PC-9 (cell line): ENCODE data around the gene IKZF5. TPM values are rescaled to one million over a fixed set of nuclear protein-coding genes. Genes with fewer than 3 reads are reported as not detected.
A peak's percentile ranks its signal among the peaks of the same experiment; 100 is the strongest.

Experiments
- BruUV-seq: library from RNA; stranded (reverse); fragments of 400-500 nt; replicated peaks from 2 replicates; lab custom pipeline; 2021; lab: Mats Ljungman, UMichigan
- CTCF ChIA-PET: fragments of 300-600 bp; sonication (Branson Sonifier 250); formaldehyde crosslinking; loops from one replicate; lab custom pipeline; 2022; ENCODE audit warnings: antibody characterized with exemption; lab: Charles Lee
- POLR2A ChIA-PET: fragments of 300-600 bp; sonication (Branson Sonifier 250); formaldehyde crosslinking; loops from one replicate; lab custom pipeline; 2022; ENCODE audit warnings: antibody characterized with exemption; ENCODE audit not compliant: unreplicated experiment; lab: Charles Lee
- DNase-seq, 2 experiments: peaks; one replicate each; pipeline versions ENCODE4 v3.0.0 to v3.0.0-alpha.2; 2015 to 2022; ENCODE audit warnings: mixed read lengths in 1 of 2
- H2AFZ ChIP-seq: fragments of 200-600 bp; sonication (generic); 2 replicates; pipeline ENCODE4 v1.8.1; 2017; ENCODE audit warnings: antibody characterized with exemption
- H3F3A ChIP-seq: fragments of 200-600 bp; sonication (generic); 2 replicates; pipeline ENCODE4 v1.8.1; 2017; ENCODE audit warnings: antibody characterized with exemption, mild to moderate bottlenecking, low read depth; ENCODE audit not compliant: insufficient read depth
- H3K27ac ChIP-seq: fragments of 200-600 bp; sonication (generic); 2 replicates; pipeline ENCODE4 v1.6.1; 2016; ENCODE audit warnings: mixed run types
- H3K27me3 ChIP-seq: fragments of 200-600 bp; sonication (generic); 2 replicates; pipeline ENCODE4 v1.6.1; 2016; ENCODE audit warnings: low read depth, mixed run types; ENCODE audit not compliant: insufficient read depth
- H3K36me3 ChIP-seq: fragments of 200-600 bp; sonication (generic); 2 replicates; pipeline ENCODE4 v1.6.1; 2016; ENCODE audit warnings: low read depth, mixed run types
- H3K4me1 ChIP-seq: fragments of 200-600 bp; sonication (generic); replicated peaks from 2 replicates; pipeline ENCODE4 v1.6.1; 2016; ENCODE audit warnings: mixed run types; ENCODE audit not compliant: insufficient read depth
- H3K4me2 ChIP-seq: fragments of 200-600 bp; sonication (generic); 2 replicates; pipeline ENCODE4 v1.6.1; 2017; ENCODE audit warnings: mixed run types
- H3K4me3 ChIP-seq: fragments of 200-600 bp; sonication (generic); 2 replicates; pipeline ENCODE4 v1.6.1; 2016; ENCODE audit warnings: mixed run types
- H3K79me2 ChIP-seq: fragments of 200-600 bp; sonication (generic); 2 replicates; pipeline ENCODE4 v1.6.1; 2017; ENCODE audit warnings: low read depth, mixed run types
- H3K9me2 ChIP-seq: fragments of 200-600 bp; sonication (generic); 2 replicates; pipeline ENCODE4 v1.8.1; 2017; ENCODE audit warnings: mild to moderate bottlenecking; ENCODE audit not compliant: insufficient read depth
- H3K9me3 ChIP-seq: fragments of 200-600 bp; sonication (generic); 2 replicates; pipeline ENCODE4 v1.8.1; 2016; ENCODE audit warnings: low read depth; ENCODE audit not compliant: insufficient read depth
- H4K20me1 ChIP-seq: fragments of 200-600 bp; sonication (generic); 2 replicates; pipeline ENCODE4 v1.8.1; 2017; ENCODE audit not compliant: insufficient read depth
- CTCF ChIP-seq: fragments of 200-600 bp; sonication (generic); conservative IDR thresholded peaks from 2 replicates; pipeline ENCODE4 v1.6.1; 2017; ENCODE audit warnings: mixed run types, antibody characterized with exemption, mild to moderate bottlenecking, moderate library complexity
- EZH2 ChIP-seq: fragments of 200-600 bp; sonication (generic); IDR thresholded peaks from 2 replicates; pipeline ENCODE4 v1.8.0; 2017; ENCODE audit warnings: antibody characterized with exemption, low read depth
- intact Hi-C: fragments of 100-400 bp; cut with micrococcal nuclease; formaldehyde crosslinking; loops from one replicate; pipeline ENCODE4 v1.10.0; 2022; ENCODE audit not compliant: unreplicated experiment
- total RNA-seq: library from RNA; stranded (reverse); gene quantifications from 2 replicates; pipeline ENCODE4 v1.2.3, GENCODE V29; 2021

The IKZF5 gene
- total RNA-seq, 1 experiment from 2014 or later, result 7.1 TPM

- Histone ChIP-seq H3K4me1 (peaks cover 4% of the 10 kb centered on the region), H3K9me2 (no peaks in the 10 kb centered on the region), H4K20me1 (no peaks in the 10 kb centered on the region), H3F3A (no peaks in the 10 kb centered on the region), H3K36me3 (no peaks in the 10 kb centered on the region), H3K79me2 (no peaks in the 10 kb centered on the region), H3K4me2 (no peak overlapping the region), H3K9me3 (no peaks in the 10 kb centered on the region), H2AFZ (no peak overlapping the region), H3K27me3 (no peaks in the 10 kb centered on the region), H3K4me3 (no peak overlapping the region), H3K27ac (no peak overlapping the region)
- ChIA-PET CTCF (no interaction called here), POLR2A (no interaction called here)
- intact Hi-C loops, result no loop called here
- no TSS peak for BruUV-seq
- TF ChIP-seq CTCF (no peak), EZH2 (no peak)
- DNase-seq, result no peak
Observed at GRCh38 chr10:122983898-122984297, 24.7 kb downstream of the IKZF5 start.

- intact Hi-C loops, result loop anchor here (1.0 kb wide), 1 partner anchor 27 kb away; the partner anchor contains the start of gene IKZF5
- CTCF ChIA-PET, result interaction anchor here (0.6 kb wide), 1 partner anchor 125 kb away, joined by 3 read pairs; no protein-coding TSS in a partner anchor
Observed at GRCh38 chr10:122981066-122981464, 27.5 kb downstream of the IKZF5 start.

More at GRCh38 chr10:122981066-122981464, 27.5 kb downstream of the IKZF5 start:
- no peaks in the 10 kb centered on the region for H3K9me2 ChIP-seq
- TF ChIP-seq EZH2, result no peak
- TF ChIP-seq CTCF, result peak; percentile 42; the same call in 1 of the 2 replicates
- H3K4me3 ChIP-seq, result peak overlapping the region; percentile 69; the same call in 1 of the 2 replicates
- no peaks in the 10 kb centered on the region for H3K79me2 ChIP-seq
- POLR2A ChIA-PET, result no interaction called here
- TSS peak; percentile 52 for BruUV-seq
- H3K4me1 ChIP-seq, result peaks cover 4% of the 10 kb centered on the region
- H3K4me2 ChIP-seq, result peak overlapping the region; percentile 96
- H3K27me3 ChIP-seq, result no peaks in the 10 kb centered on the region
- no peak overlapping the region for H3K27ac ChIP-seq
- H3K36me3 ChIP-seq, result no peaks in the 10 kb centered on the region
- H2AFZ ChIP-seq, result peak overlapping the region; percentile 84
- no peaks in the 10 kb centered on the region for H3K9me3 ChIP-seq
- H4K20me1 ChIP-seq, result no peaks in the 10 kb centered on the region
- no peaks in the 10 kb centered on the region for H3F3A ChIP-seq
- DNase-seq, result no peak
